NCI-H526 (cell line): Measurements from ENCODE around the gene CWC27.

ENCODE experiments used
- DNase-seq, 2 experiments: peaks; one replicate each; lab custom pipeline; 2025; lab: John Stamatoyannopoulos, UW

CWC27 gene, protein sequence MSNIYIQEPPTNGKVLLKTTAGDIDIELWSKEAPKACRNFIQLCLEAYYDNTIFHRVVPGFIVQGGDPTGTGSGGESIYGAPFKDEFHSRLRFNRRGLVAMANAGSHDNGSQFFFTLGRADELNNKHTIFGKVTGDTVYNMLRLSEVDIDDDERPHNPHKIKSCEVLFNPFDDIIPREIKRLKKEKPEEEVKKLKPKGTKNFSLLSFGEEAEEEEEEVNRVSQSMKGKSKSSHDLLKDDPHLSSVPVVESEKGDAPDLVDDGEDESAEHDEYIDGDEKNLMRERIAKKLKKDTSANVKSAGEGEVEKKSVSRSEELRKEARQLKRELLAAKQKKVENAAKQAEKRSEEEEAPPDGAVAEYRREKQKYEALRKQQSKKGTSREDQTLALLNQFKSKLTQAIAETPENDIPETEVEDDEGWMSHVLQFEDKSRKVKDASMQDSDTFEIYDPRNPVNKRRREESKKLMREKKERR

DNA sequence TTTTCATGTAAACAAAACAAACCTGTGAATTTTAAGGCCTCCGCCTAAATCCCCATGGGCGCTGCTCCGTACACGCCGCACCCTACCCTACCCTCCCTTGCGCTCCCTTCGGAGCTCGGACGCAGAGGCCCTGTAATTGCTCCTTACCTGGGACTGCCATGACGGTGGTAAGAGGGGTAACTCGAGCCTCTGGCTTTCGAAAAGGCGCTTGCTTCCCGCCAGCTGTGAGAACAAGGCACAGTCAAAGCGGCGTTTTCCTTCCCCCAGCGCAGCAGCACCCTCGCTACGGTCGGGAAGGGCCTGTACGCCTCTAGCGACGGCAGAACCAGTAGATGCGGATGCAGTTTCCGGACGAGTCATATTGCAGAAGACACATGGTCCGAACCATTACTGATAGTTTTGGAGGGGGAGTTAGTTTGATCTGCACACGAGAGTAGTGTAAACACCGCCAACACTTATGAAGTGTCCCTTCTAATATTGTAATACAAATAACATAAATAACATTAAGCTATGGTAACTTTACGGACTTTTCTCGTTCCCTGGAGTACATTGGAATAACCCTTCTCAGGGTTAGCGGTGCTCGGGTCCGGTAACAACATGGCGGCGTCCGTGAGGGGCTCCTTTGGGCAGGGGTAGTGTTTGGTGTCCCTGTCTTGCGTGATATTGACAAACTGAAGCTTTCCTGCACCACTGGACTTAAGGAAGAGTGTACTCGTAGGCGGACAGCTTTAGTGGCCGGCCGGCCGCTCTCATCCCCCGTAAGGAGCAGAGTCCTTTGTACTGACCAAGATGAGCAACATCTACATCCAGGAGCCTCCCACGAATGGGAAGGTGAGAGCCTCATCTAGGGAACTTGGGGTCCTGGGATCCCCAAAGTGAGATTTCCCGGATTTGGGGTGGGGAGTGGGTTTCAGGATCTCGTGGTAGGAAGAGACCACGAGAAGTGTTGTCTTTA is at the start of gene CWC27, which contains the start of gene SREK1IP1:
TSS of gene CWC27 (plus strand) at position 573 of the 955 bp plus-strand sequence. CDS start at position 790, 217 bp downstream.
TSS of gene SREK1IP1 (minus strand) at position 334 of the 955 bp plus-strand sequence. CDS start at position 160, 174 bp downstream.
- peak; percentile 78 to 85 for DNase-seq

DNA sequence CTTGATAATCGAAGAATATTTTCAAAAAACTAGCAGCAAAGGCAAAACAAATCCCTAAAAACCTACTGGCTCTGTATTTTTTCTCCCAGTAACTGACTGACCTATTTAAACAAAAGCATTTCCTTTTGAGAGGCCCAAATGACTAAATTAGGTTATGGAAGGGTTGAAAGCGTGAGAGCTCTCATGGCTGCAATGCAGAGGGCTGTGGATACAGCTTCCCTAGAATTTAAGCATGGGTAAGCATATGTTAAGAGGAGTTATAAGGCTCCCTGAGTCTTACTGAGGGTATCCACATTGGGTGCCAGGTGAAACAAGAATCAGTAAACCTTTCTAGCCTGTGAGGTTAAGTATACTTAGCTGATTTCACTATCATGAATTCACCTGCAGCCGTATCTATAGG is 46.1 kb upstream of the CWC27 start:
- no peak for DNase-seq

DNA sequence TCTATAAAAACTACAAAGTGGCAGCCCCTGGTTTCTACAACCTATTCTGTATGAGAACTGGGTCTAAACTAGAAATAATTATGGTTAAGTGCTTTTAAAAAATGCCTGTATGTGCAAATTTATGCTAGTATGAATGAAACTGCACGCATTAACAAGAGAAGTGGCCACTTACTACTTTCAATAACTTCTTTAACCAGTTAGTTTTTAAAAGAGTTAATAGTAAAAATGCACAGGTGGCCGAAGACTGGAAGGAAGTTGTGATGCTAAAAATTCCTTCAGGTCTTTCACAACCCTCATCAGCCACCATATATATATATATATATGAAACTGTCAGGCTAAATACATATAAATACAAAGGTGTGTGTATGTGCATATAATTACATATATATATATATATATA is 41.6 kb upstream of the CWC27 start:
- no peak for DNase-seq

DNA sequence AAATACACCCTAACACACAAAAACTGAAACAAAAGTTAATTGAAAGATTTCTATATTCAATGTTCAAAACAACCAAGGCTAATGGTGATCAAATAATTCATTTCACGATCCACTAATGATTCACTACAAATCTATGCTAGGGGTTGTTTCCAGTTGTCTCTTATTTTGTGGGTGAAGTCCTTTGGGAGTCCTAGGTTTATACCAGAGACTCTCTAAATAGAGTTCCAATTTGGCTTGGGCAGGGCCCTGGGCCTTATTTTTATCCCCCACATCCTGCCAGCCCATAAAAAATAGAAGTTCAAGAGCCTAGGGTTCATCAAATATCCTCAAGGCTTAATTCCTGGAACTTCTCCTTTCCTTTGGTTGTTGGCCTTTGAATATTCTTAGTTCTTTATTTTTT is 26.3 kb upstream of the CWC27 start:
- no peak for DNase-seq

DNA sequence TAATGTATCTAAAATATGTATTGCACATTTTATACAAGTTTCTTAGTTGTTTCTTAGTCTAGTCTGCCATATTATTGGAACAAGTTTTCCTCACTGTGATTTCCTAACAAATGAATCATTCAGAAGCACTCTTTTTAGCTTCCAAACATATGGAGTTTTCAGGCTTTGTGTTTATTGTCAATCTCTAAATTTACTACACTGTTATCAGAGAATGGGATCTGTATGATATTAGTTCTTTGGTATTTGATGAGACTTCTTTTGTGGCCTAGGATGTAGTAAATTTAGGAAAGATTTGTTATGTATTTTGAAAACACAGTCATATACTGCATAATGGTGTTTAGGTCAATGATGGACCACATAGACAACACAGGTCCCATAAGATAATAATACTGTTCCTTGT is 25.9 kb upstream of the CWC27 start:
- DNase-seq, result no peak

DNA sequence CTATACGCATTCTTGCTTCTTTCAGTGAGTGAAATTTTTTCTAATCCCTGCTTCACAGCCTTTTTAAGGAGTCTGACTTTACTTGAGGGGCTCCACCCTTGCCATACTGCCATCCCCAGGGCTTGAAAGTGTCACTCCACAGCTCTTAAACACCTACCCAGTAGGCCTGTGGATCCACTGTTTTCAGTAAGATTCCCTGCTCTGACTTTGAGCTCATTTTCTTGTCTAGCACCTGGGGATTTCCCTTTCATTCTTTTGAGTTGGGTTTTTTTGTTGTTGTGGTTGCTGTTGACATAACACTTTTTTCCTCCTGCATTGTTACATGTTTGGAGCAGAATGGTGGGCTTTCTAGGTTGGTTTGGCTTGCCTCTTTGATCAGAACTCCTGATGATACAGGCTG is 23.8 kb upstream of the CWC27 start:
- DNase-seq, result no peak

DNA sequence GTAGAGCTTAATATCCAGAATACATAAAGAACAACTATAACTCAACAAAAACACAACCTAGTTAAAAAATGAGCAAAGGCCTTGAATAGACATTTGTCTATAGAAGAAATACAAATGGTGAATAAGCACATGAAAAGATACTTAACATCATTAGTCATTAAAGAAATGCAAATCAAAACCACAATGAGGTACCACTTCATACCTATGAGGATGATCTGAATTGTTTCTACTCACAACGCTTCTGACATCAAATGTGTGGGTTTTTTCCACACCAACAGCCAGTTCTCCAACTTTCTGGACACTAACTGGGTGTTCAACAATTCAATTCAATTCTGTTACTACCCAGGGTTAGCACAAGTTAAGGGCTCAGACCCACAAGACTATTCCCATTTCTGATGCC is 22.3 kb upstream of the CWC27 start:
- no peak for DNase-seq

DNA sequence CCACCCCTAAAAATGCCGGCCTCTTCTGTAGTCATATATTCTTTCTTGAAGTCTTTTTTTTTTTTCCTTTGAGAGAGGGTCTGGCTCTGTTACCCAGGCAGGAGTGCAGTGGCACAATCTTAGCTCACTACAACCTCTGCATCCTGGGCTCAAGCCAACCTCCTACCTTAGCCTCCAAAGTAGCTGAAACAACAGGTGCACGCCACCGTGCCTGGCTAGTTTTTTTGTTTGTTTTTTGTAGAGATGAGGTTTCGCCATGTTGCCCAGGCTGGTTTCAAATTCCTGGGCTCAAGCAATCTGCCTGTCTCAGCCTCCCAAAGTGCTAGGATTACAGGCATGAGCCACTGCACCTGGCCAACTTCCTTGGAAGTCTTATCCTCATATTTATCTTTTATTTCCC is 19.3 kb upstream of the CWC27 start:
- no peak for DNase-seq

DNA sequence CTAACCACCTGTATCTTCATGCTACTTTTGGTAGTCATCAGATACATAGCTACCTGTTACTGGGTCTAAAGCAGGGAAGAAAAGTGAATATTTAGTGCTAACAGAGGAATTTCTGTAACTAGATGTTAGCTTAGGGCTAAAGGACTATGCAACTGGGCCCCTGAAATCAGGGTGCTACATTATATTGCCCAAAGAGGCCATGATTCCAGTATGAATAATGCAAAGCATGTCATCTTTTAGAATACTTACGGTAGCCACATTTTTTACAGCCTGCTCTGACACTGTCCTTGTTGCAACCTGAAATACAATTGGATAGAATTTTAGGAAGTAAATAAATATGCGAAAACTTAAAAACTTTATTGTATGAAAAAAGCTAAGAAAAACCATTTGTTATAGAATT is 14.7 kb upstream of the CWC27 start:
- DNase-seq, result no peak

DNA sequence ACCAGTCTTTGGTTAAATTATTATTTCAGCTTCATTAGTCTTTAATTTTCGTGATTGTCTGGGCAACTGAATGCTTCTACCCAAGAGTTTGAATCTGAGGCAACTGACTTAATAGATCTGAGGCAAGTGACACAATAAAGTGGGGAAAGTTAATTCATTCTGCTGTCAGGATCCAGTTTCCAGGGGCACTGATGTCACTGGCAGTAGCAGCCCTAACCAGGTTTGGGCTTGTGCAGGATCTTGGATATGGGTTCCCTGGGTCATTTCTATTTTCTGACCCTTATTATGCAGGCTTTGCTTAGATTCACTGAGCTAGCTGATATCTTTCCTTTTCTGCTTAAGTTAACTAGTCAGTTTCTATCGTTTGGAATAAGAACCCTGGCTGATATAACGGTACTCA is 9.8 kb upstream of the CWC27 start:
- DNase-seq, result no peak

DNA sequence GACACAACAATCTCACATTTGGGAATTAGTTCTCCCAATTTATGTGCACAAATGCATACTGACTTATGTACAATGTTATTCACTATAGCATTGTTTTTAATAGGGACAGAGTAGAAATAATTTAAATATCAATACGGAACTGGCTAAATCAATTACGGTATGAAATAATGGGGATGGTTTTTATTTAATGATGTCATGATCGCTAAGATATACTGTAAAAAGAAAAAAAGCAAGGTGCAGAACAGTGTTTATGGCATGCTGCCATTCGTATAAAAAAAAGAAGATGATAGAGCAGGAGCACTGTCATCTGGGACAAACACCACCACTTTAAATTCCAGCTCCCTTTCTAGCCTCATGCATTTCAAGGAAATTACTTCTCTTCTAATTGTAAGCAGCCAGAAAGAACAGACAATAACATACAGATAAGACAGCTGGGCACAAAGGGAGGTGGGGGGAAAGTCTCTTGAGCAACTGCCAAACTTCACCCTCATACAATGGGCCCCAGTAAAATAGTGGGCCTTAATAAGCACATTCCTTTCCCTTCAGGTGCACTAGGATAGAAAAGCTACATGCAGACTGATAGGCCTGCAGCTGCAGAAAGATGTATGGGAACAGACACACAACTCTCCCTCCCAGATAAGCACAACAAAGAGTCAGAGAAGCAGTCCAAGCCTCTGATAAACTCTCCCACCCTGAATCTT is 8.6 kb upstream of the CWC27 start:
- DNase-seq, result no peak

DNA sequence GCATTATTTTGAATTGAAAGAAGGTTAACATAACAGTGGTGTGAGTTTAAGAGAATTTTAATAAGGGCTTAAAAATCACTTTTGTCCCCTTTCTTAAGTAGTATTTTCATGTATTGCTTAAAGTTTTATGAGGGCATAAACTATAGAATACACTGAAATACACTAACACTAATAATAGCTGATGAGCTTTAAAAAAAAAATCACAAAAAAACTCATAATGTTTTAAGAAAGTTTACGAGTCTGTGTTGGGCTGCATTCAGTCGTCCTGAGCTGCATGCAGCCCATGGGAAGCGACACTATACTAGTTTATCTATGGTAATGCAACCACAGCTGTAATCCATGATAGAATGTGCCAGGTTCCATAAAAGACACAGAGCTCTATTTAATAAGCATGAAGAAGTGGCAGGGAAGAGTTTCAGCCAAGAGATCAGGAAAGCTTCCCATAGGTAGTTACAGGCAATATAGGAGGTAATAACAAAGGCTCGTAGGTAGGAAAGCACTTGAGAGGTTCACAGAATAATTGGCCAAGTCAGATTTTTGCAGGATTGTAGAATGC is 4.7 kb upstream of the CWC27 start:
- no peak for DNase-seq

DNA sequence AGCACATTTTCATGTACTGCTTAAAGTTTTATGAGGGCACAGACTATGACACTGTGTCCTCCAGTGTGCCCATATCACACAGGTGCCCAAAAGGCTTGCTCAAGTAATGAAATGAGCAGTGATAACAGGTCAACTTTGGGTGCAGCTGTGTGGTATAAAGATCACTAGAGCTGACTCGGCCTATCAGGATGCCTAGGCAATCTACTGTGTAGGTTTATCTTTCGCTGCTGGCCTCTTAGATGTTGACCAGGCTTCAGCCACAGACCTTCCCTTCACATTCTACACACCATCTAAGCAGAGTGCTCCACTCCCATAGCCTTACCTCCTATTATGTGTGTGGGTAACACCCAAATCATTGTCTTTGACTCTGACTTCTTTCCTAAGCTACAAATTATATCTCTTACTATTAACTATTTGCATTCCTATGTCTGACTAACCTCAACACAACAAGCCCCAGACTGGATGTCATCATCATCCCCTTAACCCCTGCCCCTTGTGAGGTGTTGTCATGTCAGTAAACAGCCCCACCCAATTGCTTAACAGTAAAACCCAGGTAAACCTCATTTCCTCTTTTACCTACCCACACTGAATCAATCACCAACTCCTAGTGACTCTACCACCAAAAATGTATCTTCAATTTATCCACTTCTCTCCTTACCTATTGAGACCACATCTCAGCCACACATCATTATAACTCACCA is 2.8 kb upstream of the CWC27 start:
- DNase-seq, result no peak

DNA sequence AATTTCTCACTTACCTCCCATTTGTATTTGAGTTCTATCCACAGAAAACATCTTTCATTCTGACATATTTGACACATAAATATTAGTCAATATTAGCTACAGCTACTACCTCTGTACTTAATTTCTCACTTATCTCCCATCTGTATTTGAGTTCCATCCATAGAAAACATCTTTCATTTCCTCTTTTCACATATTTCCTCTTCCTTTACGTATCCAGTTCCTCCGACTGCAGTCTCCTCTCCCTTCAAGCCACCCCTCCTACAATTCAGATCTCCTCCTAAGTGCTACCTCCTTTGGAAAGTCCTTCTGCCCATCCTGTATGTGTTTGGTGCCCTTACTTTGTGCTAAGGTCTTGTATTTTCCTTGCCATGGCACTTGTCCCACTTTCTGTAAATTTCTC is 1.8 kb upstream of the CWC27 start:
- DNase-seq, result no peak

DNA sequence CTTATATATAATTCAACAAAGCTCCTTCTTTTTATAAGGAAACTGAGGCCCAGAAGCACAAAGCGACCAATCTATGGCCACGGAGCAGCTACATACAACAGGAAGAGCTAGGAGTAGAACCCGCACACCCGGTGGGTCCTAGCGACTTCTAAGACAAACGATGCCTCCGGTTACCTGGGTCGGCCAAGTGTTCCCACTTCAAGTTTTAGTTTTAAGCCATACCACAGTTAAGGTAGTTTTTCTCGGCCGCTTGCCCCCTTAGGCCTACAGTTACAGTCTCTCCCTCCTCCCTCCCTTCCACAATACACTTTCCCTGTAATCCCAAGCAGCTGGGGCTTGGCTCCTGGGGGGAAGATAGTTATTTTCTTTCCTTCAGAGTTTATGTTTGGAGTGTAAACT is 772 bp upstream of the CWC27 start:
- DNase-seq, result peak in 1 of 2 experiments; percentile 4

DNA sequence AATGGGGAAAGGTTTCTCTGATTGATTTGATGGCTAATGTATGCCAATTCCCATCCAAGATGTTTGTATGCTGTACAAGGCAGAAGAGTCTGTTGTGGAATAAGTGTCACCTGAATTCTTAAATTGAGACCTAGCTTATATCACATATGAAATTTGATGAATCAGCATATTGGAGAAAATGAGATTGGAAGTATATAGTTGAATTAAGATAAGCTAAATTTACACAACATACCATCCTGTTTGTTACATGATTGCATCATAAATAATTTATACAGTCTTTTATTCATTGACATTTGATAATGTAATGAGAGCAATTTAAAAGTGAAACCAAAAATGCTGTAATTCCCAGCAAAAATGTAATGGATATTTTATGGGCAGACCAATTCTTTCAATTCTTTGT is 1.1 kb downstream of the CWC27 start:
- no peak for DNase-seq

DNA sequence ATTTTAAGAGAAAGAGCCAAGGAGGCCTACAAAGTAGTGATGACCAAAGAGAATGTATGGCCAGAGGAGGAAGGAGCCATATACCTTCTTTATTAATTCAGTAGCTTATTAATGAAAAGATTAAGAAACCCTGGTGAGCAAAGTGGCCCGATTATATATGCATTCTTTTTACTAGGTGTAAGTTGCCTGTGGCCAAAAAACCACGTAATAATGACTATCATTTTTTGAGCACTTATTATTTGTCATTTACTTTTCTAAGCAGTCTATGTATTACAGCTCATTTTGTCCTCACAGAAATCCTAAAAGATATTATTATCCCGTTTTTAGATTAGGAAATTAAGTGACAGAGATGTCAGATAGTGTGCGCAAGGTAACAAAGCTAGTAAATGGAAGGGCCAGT is 3.0 kb downstream of the CWC27 start:
- no peak for DNase-seq

DNA sequence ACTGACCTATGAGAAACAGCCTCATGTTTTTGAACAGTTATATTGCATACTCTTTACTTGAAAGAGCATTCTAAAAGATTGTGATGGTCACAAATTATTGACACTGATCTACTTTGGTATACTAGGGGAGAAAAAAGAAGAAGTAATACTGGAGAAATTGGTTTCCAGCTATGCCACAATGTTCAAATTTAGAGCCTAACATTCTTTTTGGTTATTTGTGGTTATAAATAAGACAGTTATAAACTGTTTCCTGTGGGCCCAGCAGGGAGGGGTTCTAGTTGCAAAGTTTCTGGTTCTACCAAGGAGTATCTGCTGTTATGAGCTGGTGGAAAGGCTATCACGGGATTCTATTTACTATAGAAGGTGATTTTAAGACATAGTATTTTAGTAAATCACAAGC is 4.8 kb downstream of the CWC27 start:
- no peak for DNase-seq

DNA sequence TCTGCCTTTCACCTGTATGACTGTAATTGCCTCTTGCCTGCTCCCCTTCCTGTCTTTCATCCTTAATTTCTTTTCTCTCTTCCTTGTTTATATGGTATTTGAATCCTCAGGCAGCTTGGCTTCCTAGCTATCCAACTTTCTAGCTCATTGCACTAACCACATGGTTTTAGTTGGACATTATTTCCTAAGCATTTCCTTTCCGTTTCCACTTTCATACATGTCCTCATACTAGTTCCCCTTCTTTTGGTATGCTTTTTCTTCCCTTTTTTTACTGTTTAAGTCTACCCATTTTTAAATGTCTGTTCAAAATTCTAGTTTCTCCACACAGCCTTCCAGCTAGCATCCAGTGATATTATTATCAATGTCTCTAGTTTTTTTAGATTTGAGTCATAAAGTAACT is 6.6 kb downstream of the CWC27 start:
- DNase-seq, result no peak

DNA sequence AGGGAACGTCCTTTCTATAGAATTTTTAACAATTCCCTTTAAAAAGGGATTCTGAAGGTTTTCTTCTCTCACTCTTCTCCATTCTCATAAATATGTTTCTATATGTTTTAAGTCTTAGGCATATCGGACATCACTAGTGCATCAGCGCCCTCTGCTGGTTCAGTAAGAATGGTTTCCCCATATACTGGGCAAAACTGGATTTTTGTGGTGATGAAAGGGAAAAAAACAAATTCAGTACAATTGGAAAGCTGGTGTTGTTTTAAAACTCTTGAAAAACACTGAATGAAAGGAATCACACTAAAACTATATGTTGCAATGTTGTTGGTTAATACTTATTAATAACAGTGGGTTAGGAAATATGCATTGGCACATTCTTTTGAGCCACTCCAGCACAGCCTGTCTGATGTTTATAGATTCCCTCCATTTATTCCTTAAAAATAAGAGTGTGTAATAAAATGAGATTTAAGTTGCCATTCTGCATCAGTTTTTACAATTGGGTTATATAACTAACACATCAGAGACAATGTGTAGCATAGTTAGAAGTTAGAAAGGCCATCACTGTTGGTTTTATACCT is 15.8 kb downstream of the CWC27 start:
- peak; percentile 1 to 74 for DNase-seq

DNA sequence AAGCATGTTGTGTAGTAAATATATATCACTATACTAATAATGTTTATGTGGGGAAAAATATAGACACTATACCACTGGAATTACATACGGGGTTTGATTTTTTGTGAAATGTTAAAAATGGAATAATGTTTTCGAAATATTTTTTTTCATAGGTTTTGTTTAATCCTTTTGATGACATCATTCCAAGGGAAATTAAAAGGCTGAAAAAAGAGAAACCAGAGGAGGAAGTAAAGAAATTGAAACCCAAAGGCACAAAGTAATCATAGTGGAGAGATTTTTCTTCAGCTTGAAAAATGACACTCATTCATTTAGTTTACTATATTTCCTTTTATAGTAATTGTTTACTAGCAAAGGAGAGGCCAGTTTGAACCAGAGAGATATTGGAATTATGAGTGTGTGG is 17.6 kb downstream of the CWC27 start:
- no peak for DNase-seq
